G401.6 (cell line): ENCODE measurements around the gene USP17L15.
"Not testable (repeated sequence)": the region's sequence is repeated elsewhere in the genome, so short reads cannot be mapped to it uniquely, and the experiment has no call there.

Source experiments
- FAIRE-seq: peaks from 2 replicates; lab custom pipeline; 2012; peaks lifted over from hg19 to GRCh38; lab: Jason Lieb, UNC

The USP17L15 gene, protein sequence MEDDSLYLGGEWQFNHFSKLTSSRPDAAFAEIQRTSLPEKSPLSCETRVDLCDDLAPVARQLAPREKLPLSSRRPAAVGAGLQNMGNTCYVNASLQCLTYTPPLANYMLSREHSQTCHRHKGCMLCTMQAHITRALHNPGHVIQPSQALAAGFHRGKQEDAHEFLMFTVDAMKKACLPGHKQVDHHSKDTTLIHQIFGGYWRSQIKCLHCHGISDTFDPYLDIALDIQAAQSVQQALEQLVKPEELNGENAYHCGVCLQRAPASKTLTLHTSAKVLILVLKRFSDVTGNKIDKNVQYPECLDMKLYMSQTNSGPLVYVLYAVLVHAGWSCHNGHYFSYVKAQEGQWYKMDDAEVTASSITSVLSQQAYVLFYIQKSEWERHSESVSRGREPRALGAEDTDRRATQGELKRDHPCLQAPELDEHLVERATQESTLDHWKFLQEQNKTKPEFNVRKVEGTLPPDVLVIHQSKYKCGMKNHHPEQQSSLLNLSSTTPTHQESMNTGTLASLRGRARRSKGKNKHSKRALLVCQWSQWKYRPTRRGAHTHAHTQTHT

DNA sequence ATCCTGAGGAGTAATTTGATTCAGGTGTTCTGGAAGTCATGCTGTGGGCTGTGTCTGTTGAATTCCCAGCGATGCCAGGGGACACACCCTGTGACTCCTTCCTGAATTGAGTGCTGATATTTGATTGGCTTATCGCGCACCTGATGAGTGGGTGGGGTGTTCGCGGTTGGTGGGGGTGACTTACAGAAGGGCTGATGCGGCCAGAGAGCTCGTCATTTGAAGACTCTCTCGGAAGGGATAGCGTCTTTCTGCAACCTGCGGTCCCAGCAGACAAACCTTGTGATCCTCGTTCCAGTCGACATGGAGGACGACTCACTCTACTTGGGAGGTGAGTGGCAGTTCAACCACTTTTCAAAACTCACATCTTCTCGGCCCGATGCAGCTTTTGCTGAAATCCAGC, at the start of gene USP17L15:
TSS of gene USP17L15 (plus strand) at position 301 of the 400 bp plus-strand sequence. CDS start at position 301, 0 bp downstream.
- FAIRE-seq = not testable (repeated sequence)

DNA sequence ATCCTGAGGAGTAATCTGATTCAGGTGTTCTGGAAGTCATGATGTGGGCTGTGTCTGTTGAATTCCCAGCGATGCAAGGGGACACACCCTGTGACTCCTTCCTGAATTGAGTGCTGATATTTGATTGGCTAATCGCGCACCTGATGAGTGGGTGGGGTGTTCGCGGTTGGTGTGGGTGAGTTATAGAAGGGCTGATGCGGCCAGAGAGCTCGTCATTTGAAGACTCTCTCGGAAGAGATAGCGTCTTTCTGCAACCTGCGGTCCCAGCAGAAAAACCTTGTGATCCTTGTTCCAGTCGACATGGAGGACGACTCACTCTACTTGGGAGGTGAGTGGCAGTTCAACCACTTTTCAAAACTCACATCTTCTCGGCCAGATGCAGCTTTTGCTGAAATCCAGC, 23.8 kb upstream of the USP17L15 start, which contains the start of gene USP17L10:
TSS of gene USP17L10 (plus strand) at position 301 of the 400 bp plus-strand sequence. CDS start at position 301, 0 bp downstream.
- FAIRE-seq = not testable (repeated sequence)

GRCh38 chr4:9214701-9215100, 19.5 kb upstream of the USP17L15 start:
- not testable (repeated sequence) for FAIRE-seq

DNA sequence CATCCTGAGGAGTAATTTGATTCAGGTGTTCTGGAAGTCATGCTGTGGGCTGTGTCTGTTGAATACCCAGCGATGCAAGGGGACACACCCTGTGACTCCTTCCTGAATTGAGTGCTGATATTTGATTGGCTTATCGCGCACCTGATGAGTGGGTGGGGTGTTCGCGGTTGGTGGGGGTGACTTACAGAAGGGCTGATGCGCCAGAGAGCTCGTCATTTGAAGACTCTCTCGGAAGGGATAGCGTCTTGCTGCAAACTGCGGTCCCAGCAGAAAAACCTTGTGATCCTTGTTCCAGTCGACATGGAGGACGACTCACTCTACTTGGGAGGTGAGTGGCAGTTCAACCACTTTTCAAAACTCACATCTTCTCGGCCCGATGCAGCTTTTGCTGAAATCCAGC, 19.1 kb upstream of the USP17L15 start, which contains the start of gene USP17L11:
TSS of gene USP17L11 (plus strand) at position 301 of the 400 bp plus-strand sequence. CDS start at position 301, 0 bp downstream.
- FAIRE-seq = not testable (repeated sequence)

DNA sequence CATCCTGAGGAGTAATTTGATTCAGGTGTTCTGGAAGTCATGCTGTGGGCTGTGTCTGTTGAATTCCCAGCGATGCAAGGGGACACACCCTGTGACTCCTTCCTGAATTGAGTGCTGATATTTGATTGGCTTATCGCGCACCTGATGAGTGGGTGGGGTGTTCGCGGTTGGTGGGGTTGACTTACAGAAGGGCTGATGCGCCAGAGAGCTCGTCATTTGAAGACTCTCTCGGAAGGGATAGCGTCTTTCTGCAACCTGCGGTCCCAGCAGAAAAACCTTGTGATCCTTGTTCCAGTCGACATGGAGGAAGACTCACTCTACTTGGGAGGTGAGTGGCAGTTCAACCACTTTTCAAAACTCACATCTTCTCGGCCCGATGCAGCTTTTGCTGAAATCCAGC, 14.3 kb upstream of the USP17L15 start, which contains the start of gene USP17L12:
TSS of gene USP17L12 (plus strand) at position 301 of the 400 bp plus-strand sequence. CDS start at position 301, 0 bp downstream.
- not testable (repeated sequence) for FAIRE-seq

GRCh38 chr4:9224596-9224995, 9.6 kb upstream of the USP17L15 start, which contains the start of gene USP17L13:
Gene USP17L13 (plus strand): TSS chr4:9224896. CDS start chr4:9224896, 0 bp downstream.
- not testable (repeated sequence) for FAIRE-seq

GRCh38 chr4:9230249-9230648, 3.9 kb upstream of the USP17L15 start:
- not testable (repeated sequence) for FAIRE-seq

DNA sequence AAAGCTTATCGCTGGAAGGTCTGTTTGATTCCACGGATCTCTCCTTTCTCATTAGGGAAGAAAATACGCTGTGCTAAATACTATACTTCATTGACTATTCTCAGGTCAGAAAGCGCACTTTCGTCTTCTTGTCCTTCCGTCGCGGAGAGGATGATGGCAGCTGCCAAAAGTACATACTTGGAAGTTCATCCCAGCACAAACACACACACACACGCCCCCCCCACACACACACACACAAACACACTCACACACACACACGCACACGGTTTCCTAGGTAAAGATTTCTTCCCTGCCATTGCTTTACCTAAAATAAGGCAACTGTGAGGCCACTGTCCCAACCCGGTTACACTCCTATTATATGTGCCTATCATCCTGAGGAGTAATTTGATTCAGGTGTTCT, 4.3 kb downstream of the USP17L15 start:
- FAIRE-seq = not testable (repeated sequence)

DNA sequence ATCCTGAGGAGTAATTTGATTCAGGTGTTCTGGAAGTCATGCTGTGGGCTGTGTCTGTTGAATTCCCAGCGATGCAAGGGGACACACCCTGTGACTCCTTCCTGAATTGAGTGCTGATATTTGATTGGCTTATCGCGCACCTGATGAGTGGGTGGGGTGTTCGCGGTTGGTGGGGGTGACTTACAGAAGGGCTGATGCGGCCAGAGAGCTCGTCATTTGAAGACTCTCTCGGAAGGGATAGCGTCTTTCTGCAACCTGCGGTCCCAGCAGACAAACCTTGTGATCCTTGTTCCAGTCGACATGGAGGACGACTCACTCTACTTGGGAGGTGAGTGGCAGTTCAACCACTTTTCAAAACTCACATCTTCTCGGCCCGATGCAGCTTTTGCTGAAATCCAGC, 9.4 kb downstream of the USP17L15 start, which contains the start of gene USP17L17:
TSS of gene USP17L17 (plus strand) at position 301 of the 400 bp plus-strand sequence. CDS start at position 301, 0 bp downstream.
- FAIRE-seq = not testable (repeated sequence)

GRCh38 chr4:9247953-9248680, 13.9 kb downstream of the USP17L15 start, which contains the start of gene USP17L18:
Gene USP17L18 (plus strand): TSS chr4:9248630. CDS start chr4:9248630, 0 bp downstream.
- not testable (repeated sequence) for FAIRE-seq

- FAIRE-seq = not testable (repeated sequence)
These were observed 18.9 kb downstream of the USP17L15 start, which contains the start of gene USP17L19 for GRCh38 chr4:9253078-9253477. Gene USP17L19 (plus strand): TSS chr4:9253378. CDS start chr4:9253378, 0 bp downstream.

- not testable (repeated sequence) for FAIRE-seq
These were observed 23.6 kb downstream of the USP17L15 start, which contains the start of gene USP17L20 for GRCh38 chr4:9257824-9258223. Gene USP17L20 (plus strand): TSS chr4:9258124. CDS start chr4:9258124, 0 bp downstream.

DNA sequence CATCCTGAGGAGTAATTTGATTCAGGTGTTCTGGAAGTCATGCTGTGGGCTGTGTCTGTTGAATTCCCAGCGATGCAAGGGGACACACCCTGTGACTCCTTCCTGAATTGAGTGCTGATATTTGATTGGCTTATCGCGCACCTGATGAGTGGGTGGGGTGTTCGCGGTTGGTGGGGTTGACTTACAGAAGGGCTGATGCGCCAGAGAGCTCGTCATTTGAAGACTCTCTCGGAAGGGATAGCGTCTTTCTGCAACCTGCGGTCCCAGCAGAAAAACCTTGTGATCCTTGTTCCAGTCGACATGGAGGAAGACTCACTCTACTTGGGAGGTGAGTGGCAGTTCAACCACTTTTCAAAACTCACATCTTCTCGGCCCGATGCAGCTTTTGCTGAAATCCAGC, 28.4 kb downstream of the USP17L15 start, which contains the start of gene USP17L21:
TSS of gene USP17L21 (plus strand) at position 301 of the 400 bp plus-strand sequence. CDS start at position 301, 0 bp downstream.
- not testable (repeated sequence) for FAIRE-seq

DNA sequence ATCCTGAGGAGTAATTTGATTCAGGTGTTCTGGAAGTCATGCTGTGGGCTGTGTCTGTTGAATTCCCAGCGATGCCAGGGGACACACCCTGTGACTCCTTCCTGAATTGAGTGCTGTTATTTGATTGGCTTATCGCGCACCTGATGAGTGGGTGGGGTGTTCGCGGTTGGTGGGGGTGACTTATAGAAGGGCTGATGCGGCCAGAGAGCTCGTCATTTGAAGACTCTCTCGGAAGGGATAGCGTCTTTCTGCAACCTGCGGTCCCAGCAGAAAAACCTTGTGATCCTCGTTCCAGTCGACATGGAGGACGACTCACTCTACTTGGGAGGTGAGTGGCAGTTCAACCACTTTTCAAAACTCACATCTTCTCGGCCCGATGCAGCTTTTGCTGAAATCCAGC, 33.1 kb downstream of the USP17L15 start, which contains the start of gene USP17L22:
TSS of gene USP17L22 (plus strand) at position 301 of the 400 bp plus-strand sequence. CDS start at position 301, 0 bp downstream.
- FAIRE-seq = not testable (repeated sequence)

DNA sequence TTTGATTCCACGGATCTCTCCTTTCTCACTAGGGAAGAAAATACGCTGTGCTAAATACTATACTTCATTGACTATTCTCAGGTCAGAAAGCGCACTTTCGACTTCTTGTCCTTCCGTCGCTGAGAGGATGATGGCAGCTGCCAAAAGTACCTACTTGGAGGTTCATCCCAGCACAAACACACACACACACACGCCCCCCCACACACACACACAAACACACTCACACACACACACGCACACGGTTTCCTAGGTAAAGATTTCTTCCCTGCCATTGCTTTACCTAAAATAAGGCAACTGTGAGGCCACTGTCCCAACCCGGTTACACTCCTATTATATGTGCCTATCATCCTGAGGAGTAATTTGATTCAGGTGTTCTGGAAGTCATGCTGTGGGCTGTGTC, 37.5 kb downstream of the USP17L15 start:
- FAIRE-seq = not testable (repeated sequence)
